GM10266 (cell line): ENCODE measurements around the gene KANK3.
"Not testable (repeated sequence)": the region's sequence is repeated elsewhere in the genome, so short reads cannot be mapped to it uniquely, and the experiment has no call there.

Experiments
- DNase-seq: peaks from one replicate; pipeline ENCODE4 v3.0.0; 2012; ENCODE audit errors: extremely low spot score
- CTCF ChIP-seq: IDR thresholded peaks from 2 replicates; pipeline ENCODE4 v1.5.1; 2012; ENCODE audit warnings: mild to moderate bottlenecking, low read depth; ENCODE audit not compliant: control insufficient read depth, insufficient read depth; ENCODE audit errors: missing control alignments

Gene KANK3

DNA sequence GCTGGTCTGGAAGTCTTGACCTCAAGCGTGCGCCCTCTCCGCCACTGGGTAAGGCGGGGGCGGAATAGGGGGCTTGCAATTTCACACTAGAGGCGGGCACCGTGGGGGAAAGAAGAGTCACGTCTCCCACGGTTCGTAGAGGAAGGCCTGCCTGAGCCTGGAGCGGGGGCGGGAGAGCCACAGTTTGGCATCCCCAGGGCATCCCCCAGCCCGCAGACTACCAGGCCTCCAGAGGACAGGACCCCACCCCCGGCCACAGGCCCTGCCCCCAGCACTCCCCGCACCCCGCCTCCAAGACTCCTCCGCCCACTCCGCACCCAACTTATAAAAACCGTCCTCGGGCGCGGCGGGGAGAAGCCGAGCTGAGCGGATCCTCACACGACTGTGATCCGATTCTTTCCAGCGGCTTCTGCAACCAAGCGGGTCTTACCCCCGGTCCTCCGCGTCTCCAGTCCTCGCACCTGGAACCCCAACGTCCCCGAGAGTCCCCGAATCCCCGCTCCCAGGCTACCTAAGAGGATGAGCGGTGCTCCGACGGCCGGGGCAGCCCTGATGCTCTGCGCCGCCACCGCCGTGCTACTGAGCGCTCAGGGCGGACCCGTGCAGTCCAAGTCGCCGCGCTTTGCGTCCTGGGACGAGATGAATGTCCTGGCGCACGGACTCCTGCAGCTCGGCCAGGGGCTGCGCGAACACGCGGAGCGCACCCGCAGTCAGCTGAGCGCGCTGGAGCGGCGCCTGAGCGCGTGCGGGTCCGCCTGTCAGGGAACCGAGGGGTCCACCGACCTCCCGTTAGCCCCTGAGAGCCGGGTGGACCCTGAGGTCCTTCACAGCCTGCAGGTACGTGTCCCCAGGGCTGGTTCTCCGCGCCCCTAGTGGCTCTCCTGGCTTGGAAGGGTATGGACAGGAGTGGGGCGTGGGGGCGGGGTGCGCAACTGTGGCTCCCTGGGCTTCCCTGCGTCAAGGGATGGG is 21.0 kb upstream of the KANK3 start, which contains the start of gene ANGPTL4:
TSS of gene ANGPTL4 (plus strand) at position 353 of the 969 bp plus-strand sequence. CDS start at position 520, 167 bp downstream.
- TF ChIP-seq CTCF: no peak
- peak; percentile 75 for DNase-seq

DNA sequence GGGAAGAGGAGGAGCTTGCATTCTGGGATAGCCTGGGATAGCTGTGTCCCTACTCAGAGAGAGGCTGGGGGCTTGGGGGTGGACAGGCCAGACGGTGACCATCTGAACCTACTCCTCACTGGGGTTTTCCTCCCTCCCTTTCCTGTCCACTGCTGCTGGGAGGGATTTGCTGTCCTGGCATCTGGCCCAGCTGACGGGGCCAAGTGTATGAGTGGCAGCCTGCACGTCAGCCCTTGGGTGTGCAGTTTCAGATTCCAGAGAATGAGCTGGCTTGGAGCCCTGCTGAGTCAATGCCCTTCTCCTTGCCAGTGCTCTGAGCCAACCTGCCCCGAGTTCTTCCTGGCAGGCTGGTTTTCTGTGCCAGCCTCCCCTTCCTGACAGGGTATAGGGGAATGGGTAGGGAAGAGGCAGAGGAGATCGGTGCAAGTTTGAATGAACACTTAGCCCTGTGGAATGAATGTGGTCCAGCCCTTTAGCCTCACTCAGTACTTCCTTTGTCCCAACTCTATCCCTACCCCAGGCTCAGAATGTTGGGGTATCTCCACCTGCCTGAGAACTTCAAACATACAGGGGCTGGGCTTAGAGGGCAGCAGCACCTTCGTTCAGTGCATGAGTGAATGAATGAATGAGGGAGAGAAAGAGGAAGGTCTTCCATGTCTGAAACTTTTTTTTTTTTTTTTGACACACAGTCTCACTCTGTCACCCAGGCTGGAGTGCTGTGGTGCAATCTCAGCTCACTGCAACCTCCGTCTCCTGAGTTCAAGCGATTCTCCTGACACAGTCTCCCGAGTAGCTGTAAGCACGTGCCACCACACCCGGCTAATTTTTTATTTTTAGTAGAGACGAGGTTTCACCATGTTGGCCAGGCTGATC is 19.1 kb upstream of the KANK3 start:
- no peak for DNase-seq

GRCh38 chr19:8360196-8360595 is 17.1 kb upstream of the KANK3 start:
- TF ChIP-seq CTCF: no peak

More for the DNA sequence above, 19.1 kb upstream of the KANK3 start:
- TF ChIP-seq CTCF: no peak

DNA sequence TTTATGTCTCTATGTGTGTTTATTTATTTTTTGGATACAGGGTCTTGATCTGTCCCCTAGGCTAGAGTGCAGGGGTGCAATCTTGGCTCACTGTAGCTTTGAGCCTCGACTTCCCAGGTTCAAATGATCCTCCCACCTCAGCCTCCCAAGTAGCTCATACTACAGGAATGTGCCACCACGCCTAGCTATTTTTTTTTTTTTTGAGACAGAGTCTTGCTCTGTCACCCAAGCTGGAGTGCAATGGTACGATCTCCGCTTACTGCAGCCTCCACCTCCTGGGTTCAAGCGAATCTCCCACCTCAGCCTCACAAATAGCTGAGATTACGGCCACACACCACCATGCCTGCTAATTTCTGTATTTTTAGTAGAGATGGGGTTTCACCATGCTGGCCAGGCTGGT is 15.9 kb upstream of the KANK3 start:
- no peak for DNase-seq
- TF ChIP-seq CTCF: no peak

More at GRCh38 chr19:8360196-8360595, 17.1 kb upstream of the KANK3 start:
- DNase-seq: no peak

- TF ChIP-seq CTCF: no peak
- DNase-seq: no peak
Observed at GRCh38 chr19:8357007-8357521, 14.0 kb upstream of the KANK3 start.

- peak; percentile 8 for DNase-seq
- no peak for TF ChIP-seq CTCF
Observed at GRCh38 chr19:8355631-8356402, 12.8 kb upstream of the KANK3 start.

DNA sequence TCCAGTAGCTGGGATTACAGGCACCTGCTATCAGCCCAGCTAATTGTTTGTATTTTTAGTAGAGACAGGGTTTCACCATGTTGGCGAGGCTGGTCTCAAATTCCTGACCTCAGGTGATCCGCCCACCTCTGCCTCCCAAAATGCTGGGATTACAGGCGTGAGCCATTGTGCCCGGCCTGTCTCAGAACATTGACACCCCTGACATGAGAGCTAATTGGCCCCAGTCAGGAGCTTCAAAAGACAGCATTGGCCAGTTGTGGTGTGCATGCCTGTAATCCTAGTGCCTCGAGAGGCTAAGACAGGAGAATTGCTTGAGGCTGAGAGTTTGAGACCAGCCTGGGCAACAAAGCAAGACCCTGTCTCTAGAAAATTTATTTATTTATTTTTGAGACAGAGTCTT is 9.8 kb upstream of the KANK3 start:
- DNase-seq: not testable (repeated sequence)
